NCI-H1092 treated with DMSO at 0.1 percent for 48 hours (cell line): Measurements from ENCODE around the gene NRXN2.
A peak's percentile ranks its signal among the peaks of the same experiment; 100 is the strongest.

ENCODE experiments used
- DNase-seq: peaks from one replicate; lab custom pipeline; 2025; lab: John Stamatoyannopoulos, UW

The NRXN2 gene

DNA sequence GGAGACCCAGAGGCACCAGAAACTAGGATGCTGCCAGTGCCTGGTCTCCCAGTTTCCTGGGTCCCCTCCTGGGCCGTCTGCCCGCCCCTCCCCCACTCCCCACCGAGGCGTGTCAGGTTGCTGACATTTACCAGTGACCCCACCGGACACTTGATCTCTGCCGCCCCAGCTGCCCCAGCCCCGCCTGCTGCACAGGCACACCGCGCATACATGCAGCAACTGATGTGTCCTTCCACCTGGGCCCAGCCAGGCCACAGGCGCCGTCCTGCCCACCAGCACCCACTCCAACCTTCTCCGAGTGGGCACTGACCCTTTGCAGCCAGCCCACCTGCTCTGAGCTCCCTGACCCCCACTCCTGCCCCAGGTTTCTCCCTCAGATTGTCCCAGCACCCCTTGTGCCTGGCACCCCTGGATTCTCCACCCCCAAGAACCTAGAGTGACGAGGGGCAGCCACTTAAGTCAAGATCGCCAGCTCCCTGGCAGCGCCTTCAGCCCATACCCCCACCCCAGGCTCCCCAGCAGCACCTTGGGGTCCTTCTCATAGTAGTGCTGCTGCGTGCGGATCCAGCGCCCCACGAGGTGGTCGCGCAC is 36.2 kb upstream of the NRXN2 start:
- no peak for DNase-seq

DNA sequence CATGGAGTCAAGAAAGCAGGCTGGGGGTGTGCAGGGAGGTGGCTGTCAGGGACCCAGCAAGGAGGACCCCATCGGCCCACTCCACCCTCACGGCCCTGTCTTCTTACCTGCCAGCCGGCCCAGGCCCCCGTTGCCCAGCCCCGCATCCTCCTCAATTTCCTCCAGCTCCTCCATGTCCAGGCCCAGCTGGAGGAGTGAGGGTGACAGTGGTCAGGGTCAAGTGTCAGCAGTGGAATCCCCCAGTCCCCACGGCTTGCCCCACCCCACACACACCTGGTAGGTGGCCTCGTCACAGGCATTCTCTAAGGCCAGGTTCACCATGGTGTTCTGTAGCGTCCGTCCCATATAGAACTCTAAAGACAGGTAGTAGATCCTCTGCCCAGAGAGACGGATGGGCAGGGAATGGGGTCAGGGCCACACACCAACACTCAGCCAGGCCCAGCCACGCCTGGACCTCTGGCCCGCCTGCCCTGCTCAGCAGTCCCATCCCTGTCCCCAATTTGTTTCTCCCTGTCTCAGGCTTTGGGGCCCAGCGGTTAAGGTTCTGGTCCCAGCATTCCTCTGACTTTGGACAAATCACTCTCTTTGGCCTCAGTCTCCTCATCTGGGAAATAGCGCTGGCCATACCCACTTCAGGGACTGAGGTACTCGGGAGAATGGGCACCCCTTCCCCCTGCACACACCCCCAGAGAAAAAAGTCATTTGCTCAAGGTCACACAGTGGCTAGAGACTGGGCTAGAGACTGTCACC is 35.5 kb upstream of the NRXN2 start:
- no peak for DNase-seq

DNA sequence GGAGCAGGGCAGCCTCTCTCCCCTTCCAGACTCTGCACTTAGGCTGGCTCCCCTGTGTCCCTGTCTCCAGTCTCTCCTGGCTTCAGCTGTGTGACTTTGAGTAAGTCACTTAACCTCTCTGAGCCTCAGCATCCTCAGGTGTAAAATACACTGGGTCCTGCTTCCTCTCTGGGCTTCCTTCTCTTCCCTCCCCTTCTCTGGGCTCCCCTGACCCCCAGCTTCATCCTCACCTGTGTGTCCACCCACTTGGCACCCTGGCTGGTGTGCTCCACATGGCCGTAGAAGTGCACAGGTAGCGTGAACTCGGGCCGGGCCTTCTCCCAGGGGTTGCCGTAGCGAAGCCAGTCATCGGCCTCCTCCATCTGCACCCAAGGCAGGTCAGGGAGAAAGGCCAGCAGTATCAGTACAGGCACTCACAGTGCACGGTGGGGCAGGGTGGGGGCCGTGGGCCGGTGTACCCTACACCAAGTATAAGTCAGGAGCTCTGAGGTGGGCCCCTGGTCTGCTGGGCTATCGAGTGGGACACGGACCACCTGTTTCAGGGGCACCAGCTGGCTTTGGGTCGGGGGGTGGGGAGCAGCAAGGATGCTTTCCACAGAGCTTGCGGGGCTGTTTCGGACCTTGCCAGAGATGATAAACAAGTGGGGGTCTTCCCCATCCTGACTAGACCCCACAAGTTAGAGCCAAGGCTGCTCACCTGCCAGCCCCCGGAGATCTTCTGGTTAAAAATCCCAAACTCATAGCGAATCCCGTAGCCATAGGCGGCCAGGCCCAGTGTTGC is 34.7 kb upstream of the NRXN2 start:
- DNase-seq, result no peak

DNA sequence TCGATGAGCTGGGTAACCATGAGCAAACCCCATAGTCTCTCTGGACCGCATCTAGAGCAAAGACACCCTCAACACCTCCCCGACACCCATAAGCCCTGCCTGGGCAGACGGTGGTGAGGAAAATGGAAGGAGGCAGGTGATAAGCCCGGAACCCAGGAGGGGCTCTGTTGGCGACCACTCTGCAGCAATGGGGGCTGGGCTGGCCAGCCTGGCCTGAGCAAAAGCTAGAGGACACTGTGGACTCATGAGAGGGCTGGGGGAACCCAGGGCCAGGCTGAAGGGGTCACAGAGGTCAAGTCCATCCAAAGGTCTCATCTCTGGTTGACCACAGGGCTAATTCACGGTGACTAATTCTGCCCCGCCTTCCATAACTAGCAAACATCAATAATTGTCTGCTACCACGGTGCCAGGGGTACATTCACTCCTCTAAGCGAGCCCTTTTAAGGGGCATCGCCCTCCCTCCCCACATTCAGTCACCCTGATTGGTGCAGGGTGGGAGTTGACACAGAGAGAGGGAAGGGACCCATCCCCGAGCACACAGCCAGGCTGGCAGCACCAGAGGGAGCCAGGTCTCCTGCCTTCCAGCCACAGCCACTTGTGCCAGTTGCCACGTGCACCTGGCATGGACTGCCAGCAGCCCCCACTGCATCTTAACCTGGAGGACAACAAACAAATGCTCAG is 32.8 kb upstream of the NRXN2 start:
- no peak for DNase-seq

DNA sequence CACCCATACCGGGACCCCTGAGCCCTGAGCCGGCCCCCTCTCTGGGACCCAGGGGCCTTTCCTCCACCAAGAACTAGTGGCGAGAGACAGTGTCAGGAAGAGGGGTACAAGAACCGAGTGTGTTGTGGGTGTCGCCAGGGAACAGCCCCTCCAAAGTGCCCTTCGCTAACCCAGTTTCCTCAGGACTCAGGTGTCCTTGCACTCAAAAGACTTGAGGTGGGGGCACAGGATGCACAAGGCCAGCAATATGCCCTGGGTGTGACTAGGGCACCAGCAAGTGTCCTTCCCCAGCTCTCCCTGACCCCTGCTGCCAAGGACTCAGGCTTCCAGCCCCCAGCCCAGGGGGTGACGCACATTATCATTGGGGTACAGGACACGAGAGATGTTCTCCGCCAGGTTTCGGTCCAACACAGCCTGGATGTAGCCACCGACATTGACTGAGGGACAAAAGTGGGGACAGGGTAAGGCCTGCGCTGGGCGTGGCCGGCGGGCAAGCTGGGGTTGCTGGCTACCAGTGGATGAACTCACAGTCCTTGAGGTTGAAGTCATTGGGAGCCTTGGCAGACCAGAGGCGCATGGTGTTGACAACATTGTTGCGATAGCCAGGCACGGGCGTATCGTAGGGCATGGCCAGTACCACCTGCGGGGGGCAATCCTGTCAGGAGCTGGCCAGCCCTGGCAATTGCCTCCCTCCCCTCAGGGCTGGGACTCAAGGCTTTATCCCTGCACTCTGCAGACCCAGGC is 32.1 kb upstream of the NRXN2 start:
- no peak for DNase-seq

DNA sequence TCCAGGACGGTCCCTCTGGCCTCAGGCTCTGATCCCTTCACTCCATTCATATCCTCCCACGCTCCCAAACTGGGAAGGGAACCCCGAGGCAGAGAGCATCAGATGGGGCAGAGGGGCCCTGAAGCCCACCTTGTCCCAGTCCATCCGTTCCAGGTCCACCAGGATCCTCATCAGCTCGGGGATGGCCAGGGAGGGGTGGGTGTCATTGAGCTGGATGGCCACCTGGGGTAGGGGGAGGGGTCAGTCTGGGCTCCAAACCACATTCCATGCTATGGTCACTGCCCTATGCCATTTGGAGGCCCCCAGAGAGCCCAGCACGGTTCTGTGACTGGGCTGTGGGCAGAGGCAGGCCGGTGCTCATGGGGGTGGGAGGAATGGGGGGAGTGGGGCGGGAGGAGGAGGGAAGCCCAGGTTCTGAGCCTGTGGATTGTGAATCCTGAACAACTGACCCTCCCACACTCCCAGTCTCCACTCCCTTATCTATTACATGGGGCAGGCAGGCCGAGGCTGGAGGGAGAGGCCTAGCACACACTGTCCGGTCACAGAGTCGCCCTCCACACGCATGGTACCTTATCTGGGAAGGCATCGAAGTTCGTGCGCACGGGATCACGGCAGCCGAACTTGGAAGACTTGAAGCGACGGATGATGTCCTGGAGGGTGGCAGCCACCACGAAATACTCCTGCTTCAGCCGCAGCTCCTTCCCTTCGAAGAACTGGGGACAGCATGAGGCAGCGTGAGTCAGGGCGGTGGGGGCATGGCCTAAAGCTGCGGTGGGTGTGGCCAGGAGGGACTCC is 31.3 kb upstream of the NRXN2 start:
- DNase-seq, result no peak

DNA sequence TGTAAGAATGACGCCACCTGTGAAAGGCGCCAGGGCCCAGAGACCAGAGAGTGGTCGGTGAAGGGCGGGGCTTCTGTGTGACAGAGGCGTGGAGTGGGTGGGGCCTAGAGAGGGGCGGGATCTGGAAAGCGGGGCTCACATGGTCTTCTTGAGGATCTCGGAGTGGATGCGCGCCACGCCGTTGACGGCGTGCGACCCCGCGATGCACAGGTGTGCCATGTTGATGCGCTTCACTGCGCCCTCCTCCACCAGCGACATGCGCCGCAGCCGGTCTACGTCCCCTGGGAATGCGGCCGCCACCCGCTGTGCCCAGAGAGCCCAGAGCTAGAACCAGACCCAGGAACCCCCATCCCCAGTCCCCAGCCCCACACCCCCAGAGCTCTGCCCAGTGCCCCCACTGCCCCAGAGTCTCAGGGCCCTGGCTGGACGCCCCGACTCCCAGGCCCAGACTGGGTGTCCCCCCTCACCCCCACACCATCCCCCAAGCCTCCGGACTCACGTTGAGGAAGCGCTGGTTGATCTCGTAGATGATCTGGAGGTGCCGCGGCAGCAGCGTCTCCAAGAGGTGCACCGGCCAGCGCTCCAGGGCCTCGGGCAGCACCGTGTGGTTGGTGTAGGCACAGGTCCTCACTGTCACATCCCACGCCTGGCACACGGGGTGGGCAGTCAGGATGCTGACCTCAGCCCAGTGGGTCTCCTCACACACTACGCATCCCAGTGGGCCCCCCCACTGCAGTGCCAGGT is 30.6 kb upstream of the NRXN2 start:
- DNase-seq, result no peak

DNA sequence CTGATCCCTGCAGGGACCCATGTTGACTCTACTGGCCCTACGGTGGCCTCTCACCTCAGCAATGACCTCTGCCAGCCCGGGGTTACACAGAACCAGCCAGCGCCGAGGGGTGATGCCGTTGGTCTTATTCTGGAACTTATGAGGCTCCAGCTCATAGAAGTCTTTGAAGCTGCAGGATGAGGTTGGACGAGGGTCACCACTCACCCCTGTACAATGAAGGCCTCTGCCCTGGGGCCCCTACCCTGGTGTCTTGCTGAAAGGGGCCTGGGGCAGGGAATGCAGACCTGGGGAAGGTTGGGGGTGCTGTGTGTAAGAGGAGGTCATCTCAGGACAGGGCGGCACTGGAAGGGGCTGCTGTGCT is 30.0 kb upstream of the NRXN2 start:
- DNase-seq, result no peak

DNA sequence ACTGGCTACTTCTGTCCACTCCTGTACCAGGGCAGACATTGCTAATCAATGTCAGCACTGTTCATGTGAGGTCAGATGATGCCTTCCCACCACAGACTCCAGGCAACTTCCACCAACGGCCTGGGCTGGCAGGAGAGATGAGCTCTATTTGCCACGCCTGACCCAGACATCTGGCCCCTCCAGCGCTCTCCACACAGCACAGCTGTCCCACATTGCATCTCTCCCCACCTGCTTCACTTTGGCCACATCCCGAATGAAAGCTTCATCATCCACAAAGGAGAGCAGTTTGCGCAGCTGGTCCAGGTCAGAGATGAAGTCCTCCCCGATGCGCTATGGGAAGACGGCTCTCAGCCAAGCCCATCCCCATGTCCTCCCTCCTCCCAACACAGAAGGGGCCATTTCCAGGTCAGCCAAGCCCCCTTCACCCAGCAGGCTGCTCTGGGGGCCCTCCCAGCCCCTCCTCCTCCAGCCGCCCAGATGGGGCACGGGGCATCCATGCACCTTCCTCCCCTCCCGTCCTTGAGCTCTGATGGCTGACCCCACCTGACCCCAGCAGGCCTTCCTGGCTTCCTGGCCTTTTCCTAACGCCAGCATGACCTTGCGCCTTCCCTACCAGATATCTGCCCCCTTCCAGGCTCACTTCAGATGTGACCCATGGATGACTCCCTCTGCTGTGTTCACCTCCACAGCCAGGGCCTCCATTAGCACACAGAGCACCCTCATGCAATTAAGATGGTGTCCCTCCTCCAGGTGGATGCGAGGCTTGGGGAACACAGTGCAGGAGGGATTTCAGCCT is 29.4 kb upstream of the NRXN2 start:
- peak; percentile 27 for DNase-seq

DNA sequence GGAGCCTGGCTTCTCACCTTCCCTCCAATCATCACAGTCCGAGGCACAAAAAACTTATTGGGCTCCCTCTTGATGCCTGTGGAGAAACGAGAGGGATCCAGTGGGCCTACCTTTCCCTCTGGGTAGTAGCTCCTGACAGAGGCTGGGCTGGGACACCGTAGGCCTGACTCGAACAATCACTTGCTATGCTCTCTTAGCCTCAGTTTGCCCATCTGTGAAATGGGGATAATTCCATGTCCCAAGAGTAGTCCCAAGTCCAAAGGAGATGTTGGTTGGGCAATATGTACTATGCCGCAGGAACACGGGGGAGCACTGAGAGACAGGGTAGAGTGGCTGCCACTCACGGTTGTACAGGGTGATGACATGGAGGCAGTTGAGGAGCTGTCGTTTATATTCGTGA is 28.6 kb upstream of the NRXN2 start:
- no peak for DNase-seq

DNA sequence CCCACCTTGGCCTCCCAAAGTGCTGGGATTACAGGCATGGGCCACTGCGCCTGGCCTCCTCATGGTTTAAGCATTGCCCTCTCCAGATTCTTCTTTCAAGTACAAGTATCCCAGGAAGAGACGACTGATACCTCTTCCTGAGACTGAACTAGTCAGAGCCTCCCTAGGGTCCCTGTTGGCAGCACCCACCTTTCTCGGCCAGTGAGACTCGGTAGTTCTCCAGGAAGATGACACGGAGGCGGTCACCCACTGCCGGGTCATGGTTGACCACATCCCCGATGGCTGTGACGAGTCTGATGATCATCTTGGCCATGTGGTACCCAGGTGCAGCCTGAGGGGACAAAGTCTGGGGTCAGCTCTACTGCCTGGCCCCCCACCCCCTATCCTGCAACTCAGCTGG is 28.1 kb upstream of the NRXN2 start:
- DNase-seq, result no peak

DNA sequence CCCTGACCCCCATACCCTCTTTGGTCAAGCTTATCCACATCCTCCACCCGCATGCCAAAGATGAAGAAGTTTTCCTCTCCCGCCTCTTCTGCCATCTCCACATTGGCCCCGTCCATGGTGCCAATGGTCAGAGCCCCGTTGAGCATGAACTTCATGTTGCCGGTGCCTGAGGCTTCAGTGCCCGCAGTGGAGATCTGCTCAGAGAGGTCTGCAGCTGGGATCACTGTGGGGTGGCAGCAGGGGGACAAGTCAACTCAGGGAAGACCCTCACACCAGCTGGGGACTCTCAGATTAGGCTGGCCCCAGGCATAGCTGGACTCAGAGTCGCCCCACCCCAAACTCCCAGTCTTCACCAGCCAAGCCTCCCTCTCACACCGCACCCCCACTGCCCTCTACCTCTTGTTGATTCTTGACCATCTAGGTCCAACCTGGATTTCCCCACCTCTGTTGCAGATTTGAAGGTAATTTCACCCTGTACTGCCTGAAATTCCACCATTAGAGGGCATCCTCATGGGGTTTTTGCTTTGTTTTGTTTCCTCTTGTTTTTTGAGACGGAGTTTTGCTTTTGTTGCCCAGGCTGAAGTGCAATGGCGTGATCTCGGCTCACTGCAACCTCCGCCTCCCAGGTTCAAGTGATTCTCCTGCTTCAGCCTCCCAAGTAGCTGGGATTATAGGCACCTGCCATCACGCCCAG is 27.5 kb upstream of the NRXN2 start:
- DNase-seq, result no peak

DNA sequence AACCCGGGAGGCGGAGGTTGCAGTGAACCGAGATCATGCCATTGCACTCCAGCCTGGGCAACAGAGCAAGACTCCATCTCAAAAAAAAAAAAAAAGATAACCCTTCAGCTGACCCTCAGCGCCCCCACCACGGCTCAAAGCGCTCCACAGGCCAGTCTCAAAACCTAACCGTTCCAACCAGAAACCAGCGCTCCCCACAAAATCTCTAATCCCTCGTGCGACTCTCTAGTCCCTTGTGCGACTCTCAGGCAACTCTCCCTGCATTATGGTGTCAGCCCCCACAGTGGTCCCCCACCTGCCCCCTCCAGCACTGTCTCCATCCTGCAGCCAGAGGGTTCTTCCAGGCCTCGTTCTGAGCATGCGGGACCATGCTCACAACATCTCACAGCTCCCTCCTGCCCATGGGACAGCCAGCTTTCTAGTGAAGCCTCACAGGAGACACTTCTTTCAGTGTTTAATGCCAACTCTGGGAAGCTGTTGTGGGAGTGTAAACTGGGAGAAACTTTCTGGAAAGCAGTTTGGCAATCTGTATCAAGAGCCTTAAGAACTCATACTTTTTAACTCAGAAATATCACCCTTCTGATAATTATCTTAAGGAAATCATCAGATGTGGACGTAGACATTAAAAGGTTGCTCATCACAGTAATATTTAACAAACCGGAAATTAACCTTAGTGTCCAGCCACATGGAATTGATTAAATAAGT is 25.1 kb upstream of the NRXN2 start:
- DNase-seq, result no peak

DNA sequence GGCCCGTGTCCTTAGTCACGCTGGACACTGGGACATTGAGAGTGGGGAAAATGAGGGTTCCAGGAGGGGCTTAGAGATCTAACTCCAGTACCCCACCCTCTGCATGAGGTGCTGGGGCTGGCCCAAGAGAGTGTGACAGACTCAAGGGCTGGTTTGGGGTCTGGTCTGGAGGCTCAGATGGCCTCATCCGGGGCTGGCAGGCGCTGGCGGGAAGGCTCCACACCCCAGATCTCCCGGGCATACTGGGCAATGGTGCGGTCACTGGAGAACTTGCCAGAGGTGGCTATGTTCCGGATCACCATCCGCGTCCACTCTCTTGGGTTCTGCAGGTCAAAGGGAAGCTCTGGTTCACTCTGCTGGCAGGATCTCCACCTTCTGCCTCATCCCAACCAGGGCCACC is 23.5 kb upstream of the NRXN2 start:
- DNase-seq, result no peak

DNA sequence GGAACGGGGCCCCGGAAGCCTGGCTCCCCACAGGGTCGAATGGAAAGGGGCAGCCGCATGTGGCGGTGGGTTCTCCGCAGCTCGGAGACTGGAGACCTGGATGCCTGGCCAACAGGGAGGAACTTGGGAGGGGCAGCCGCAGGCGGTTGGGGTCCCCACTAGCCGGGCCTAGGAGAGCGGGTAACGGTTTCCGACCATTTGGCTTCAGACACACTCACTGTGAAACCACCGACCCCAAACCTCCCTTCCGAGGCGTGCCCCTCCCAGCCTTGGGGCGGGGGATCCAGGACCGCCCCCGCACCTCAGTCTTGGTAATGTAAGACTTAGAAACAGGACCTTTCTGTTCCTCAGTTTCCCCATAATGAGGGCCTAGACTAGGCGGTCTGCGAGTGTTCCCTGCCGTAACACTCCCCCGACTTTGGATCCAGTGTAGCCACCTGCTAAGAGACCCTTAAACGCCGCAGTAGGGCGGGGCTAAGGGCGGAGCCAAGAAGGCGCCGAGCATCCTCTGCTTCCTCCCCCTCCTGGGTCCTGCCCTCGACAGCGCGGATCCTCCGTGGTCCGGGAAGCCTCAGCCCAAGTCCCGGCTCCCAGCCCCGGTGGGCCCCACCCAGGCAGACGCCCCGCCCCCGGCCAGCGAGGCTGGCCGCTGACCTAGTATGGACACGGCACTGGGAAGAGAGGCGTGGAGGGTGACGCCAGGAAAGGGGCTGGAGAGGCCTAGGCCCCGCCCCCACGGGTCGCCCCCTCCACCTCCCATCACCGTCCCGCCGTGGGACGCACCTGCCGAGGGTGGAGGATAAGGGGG is 22.7 kb upstream of the NRXN2 start:
- DNase-seq, result no peak

DNA sequence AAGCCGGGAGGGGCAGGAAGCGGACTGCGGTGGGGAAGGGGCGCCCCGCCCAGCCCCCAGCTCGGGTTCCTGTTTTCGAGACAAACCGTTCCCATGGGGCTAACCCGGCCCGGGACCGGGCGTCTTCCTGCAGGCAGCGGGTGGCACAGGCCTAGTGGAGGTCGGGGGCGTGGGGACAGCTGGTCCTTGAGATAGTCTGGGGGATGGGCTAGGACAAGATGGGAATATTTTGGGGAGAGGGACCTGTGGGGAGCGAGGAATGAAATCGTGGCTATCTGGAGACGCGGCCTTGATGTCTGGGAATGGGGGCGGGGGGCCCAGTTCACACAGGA is 22.2 kb upstream of the NRXN2 start:
- DNase-seq, result no peak

DNA sequence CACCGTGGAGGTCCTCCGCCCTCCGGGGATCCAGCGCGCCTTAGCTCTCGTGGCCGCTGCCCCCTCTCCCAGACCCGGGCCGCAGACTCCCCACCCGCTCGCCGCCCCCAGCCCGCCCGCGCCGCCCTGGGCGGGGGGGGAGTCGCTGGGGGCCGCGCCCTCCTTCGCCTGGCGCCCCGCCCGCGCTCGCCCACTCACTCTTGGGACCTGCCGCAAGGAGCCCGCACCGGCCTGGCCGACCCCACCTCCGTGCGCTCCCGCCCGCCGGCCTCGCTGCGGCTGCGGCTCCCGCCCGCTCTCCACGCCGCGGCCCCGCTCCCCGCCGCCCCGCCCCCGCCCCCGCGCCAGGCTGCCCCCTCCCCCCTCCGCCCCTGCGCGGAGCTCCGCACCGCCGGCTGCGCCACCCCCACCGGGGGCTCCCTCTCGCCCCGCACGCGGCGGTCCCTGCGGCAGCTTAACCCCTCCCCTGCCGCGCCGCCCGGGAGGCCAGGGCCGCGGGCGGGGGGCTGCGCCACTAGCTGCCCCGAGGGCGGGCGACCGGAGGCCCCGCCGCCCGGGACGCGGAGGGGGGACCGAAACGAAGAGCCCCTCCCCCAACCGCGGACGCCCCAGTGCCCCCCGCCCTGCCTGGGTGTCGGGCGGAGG is 21.7 kb upstream of the NRXN2 start:
- no peak for DNase-seq
